Left renal pelvis (tissue), 4 donors: ENCODE measurements around the gene RHOB. TPM values are rescaled to one million over a fixed set of nuclear protein-coding genes. Genes with fewer than 3 reads are reported as not detected.
"Not testable (repeated sequence)": the region's sequence is repeated elsewhere in the genome, so short reads cannot be mapped to it uniquely, and the experiment has no call there.

Experiments
- DNase-seq, 4 donors: peaks; one replicate each; pipeline ENCODE4 v3.0.0-alpha.2; 2013; ENCODE audit warnings: low read depth in 4 of 4, low spot score in 3 of 4
- polyA plus RNA-seq, 4 donors: library from polyadenylated mRNA; unstranded; fragments of 120-200 nt; gene quantifications; one replicate each; pipeline ENCODE4 v1.2.1, GENCODE V29; 2013; ENCODE audit not compliant: insufficient read length in 4 of 4

Gene RHOB
- polyA plus RNA-seq, 4 donors: 76.9 to 394 (median 82.7) TPM

DNA sequence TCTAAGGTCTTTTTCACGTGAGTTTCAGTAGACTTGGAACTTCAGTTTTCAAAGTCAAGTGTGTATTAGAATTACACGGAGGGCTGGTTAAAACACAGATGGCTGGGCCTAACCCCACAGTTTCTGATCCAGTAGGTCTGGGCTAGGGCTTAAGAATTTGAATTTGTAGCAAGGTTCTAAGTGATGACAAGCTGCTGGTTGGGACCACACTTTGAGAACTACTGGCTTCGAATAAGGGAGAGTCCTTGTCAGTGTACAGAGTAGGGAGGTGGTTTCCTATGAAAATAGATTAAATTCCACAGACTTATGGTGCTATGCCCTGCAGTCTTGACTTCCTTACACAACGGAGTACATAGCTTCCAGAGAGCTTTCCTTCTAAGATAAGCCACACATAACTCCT, 4.5 kb downstream of the RHOB start:
- DNase-seq: no peak

- DNase-seq: no peak
These were observed 5.1 kb downstream of the RHOB start for GRCh38 chr2:20451761-20452499.

DNA sequence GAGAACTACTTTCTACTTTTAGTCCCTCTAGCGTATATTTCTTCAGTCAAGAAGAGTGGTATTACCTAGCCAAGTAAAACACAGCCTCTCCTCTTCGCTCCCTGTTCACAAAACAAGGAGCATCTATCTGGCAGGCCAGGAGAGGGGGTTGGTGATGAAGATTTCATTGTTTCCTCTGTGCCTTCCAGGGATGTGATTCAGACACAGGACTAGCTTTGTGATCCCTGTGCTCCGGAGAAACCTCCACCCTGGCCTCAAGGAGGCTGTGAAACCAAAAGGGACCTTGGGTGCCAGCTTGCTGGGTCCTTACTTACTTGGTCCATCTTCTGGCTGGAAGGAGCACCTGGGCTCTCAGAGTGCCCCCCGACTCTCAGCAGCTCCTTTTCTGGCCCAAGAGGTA, 5.7 kb downstream of the RHOB start:
- no peak for DNase-seq

DNA sequence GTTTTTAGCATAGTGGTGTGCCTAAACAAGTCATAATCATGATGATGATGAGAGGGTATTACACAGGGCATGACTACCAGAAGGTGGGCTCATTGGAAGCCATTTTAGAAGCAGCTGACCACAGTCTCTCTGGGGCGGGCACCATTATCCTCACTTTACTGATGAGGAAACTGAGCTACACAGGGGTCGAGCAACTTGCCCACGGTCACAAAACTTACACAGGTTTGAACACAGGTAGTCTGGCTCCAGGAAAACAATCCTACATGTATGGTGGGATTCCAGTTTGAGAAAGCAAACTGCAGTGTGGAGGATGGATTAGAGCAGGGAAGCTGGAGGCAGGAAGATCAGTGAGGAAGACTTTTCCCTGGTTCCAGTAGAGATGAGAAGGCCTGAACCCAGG, 6.2 kb downstream of the RHOB start:
- DNase-seq: no peak

GRCh38 chr2:20454036-20454981, 7.4 kb downstream of the RHOB start:
- DNase-seq: no peak

DNA sequence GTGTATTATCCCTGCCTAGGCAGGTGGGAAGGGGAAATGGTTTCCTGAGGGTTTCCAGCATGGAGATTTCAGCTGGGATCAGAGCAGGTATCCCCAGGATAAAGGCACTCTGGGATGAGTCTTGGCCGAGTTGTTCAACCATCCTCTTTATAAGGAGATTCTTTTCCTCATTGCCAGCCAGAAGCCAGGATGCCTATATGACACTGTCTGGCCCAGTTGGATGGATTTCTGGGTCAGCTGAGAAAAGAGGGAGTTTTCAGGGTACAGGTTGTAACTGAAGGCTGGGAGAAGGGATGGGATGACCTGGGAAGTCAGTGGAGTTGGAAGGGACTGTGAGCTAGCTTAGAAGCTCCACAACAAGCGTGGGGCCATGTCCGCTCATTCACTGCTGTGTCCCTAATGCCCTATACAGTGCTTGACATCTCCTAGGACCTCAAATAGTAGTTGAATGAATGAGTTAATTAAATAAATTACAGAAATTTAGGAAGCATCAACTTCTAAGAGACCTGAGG, 8.3 kb downstream of the RHOB start:
- DNase-seq: no peak

GRCh38 chr2:20456116-20456571, 9.3 kb downstream of the RHOB start:
- DNase-seq: no peak

- no peak for DNase-seq
These were observed 10.0 kb downstream of the RHOB start for GRCh38 chr2:20456636-20457426.

DNA sequence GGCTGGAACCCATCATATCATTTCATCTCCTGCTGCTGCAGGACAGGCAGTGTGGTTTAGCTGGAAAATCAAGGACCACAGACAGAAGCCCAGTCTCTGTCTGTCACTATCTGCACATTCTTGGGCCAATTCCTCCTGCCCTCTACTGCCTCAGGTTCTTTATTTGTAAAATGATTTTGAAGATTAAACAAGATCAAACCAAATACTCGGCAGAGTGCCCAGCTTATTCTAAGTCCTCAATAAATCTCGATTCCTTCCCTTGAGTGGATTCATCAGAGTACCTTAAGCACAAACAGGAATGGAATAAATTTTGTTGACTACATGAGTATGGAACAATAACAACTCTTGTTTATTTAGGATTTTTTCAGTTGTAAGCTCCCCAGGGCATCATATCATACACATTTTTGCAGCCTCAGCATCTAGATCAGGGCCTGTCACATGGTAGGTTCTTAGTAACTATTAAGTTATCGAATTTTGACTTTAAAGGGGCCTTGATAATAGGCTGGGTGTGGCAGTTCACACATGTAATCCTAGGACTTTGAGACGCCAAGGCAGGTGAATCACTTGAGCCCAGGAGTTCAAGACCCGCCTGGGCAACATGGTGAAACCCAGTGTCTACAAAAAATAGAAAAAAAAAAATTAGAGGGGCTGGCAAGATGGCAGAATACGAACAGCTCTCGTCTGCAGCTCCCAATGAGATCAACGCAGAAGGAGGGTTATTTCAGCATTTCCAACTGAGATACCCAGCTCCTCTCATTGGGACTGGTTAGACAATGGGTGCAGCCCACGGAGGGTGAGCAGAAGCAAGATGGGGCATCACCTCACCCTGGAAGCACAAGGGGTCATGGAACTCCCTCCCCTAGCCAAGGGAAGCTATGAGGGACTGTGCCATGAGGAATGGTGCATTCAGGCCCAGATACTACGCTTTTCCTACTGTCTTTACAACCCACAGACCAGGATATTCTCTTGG, 11.1 kb downstream of the RHOB start:
- no peak for DNase-seq

- not testable (repeated sequence) for DNase-seq
These were observed 12.0 kb downstream of the RHOB start for GRCh38 chr2:20458737-20459484.

- DNase-seq: no peak
These were observed 19.0 kb downstream of the RHOB start for GRCh38 chr2:20465716-20466394.

GRCh38 chr2:20467789-20468548, 21.1 kb downstream of the RHOB start:
- DNase-seq: no peak

- no peak for DNase-seq
These were observed 22.0 kb downstream of the RHOB start for GRCh38 chr2:20468549-20469500.

- DNase-seq: no peak
These were observed 22.7 kb downstream of the RHOB start for GRCh38 chr2:20469595-20469994.

DNA sequence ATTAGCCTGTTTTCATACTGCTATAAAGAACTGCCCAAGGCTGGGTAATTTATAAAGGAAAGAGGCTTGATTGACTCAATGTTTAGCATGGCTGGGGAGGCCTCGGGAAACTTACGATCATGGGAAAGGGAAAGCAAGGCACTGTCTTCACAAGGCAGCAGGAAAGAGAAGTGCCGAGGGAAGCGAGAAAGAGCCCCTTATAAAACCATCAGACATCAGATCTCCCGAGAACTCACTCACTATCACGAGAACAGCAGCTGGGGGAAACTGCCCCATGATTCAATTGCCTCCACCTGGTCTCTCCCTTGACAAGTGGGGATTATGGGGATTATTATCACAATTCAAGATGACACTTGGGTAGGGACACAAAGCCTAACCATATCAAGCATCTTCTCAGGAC, 23.3 kb downstream of the RHOB start:
- DNase-seq: no peak

DNA sequence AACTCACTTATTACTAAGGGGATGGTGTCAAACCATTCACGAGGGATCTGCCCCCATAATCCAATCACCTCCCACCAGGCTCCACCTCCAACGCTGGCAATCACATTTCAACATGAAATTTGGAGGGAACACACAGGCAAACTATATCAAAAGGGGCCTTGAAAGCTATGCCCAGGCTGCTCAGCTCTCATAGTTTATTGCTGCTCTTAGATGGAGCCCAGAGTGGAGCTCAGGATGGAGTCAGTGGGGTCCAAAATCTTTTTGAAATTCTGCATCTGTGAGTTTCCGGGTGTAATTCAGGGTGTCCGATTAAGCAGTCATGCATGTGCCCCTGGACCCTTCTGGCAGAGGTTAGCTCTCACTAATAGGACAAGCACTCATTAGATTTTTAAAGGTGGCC, 24.3 kb downstream of the RHOB start:
- no peak for DNase-seq
